Right lobe of liver (tissue), 4 donors: ENCODE results near the gene FRMD4B.

Experiments
- CTCF ChIP-seq, 4 donors: fragments of 200-600 bp in 3 of 4; fragments of 450-650 bp in 1 of 4; IDR thresholded peaks; one replicate each; pipeline versions ENCODE4 v1.5.1 to v1.8.0; 2016 to 2022; ENCODE audit warnings: antibody characterized with exemption in 4 of 4, mild to moderate bottlenecking in 2 of 4
- POLR2A ChIP-seq: fragments of 450-650 bp; IDR thresholded peaks from one replicate; pipeline ENCODE4 v1.6.1; 2017; ENCODE audit warnings: antibody characterized with exemption, mild to moderate bottlenecking
- donor health status: DM: no; HTN: no; CAD: no.
- donor health status: DM: no; HTN: no; CAD: no.
- donor health status: DM: no; HTN: yes; CAD: no.

- no peak for TF ChIP-seq POLR2A
- no peak for TF ChIP-seq CTCF (IDR thresholded peaks at IDR 0.05)
These were observed 112.0 kb downstream of the FRMD4B start for GRCh38 chr3:69273896-69274295.
